ENCODE measurements around the gene NOC4L. TPM values are rescaled to one million over a fixed set of nuclear protein-coding genes. Genes with fewer than 3 reads are reported as not detected.

The NOC4L gene
- total and polyA plus RNA-seq, 10 donors, result 8.3 to 38.6 (median 16.4) TPM

- intact Hi-C loops (cut with DNase I; ENCODE audit: low total_unique reads), result loop anchor here (10.0 kb wide), 2 partner anchors 262 to 462 kb away; partner anchors contain the start of genes LRCOL1 and P2RX2
- H3K27me3 ChIP-seq (replicated peaks in 1 of 7), result no peaks in the 10 kb centered on the region
- WGBS, 5 donors, result 88 to 96% (median 93%) methylated on average over 20 of the region's 20 CpGs
- H3K9me3 ChIP-seq, result no peaks in the 10 kb centered on the region
- H3K4me3 ChIP-seq, result no peak overlapping the region
- peak; percentile 74 for DNase-seq
- no peak overlapping the region for H3K27ac ChIP-seq
- TF ChIP-seq CTCF (IDR thresholded peaks at IDR 0.05 in 8 of 11, conservative IDR thresholded peaks at IDR 0.05 in 3 of 11) (no peak), POLR2A (IDR thresholded peaks at IDR 0.05) (no peak), POLR2AphosphoS5 (IDR thresholded peaks at IDR 0.05) (no peak)
- peaks cover 0 to 32% (median 25%) of the 10 kb centered on the region in 6 donors for H3K36me3 ChIP-seq
- H3K4me1 ChIP-seq, result peaks cover 7 to 19% (median 12%) of the 10 kb centered on the region in 6 donors
These were observed 8.7 kb downstream of the NOC4L start for GRCh38 chr12:132152953-132153352.

- Histone ChIP-seq H3K4me3 (peak overlapping the region in 6 of 8 donors; percentile 6 to 48 (median 13)), H3K27me3 (replicated peaks in 1 of 7) (no peaks in the 10 kb centered on the region), H3K36me3 (peaks cover 0 to 28% (median 19%) of the 10 kb centered on the region in 6 donors), H3K27ac (no peak overlapping the region), H3K4me1 (peaks cover 7 to 17% (median 12%) of the 10 kb centered on the region in 6 donors), H3K9me3 (no peaks in the 10 kb centered on the region)
- intact Hi-C loops (cut with DNase I; ENCODE audit: low total_unique reads), result loop anchor here (10.0 kb wide), 2 partner anchors 261 to 461 kb away; partner anchors contain the start of genes LRCOL1 and P2RX2
- DNase-seq, result peak; percentile 91
- TF ChIP-seq POLR2AphosphoS5 (IDR thresholded peaks at IDR 0.05) (peak in 2 of 3 donors; percentile 49 to 65), CTCF (IDR thresholded peaks at IDR 0.05 in 8 of 11, conservative IDR thresholded peaks at IDR 0.05 in 3 of 11) (peak; percentile 79 to 97 (median 94)), POLR2A (IDR thresholded peaks at IDR 0.05) (no peak)
- 40 to 68% (median 44%) methylated on average over 16 to 41 of the region's 41 CpGs for WGBS, 5 donors
These were observed 9.5 kb downstream of the NOC4L start for GRCh38 chr12:132153501-132154340.

- Histone ChIP-seq H3K27me3 (replicated peaks in 1 of 7) (no peaks in the 10 kb centered on the region), H3K36me3 (peaks cover 0 to 26% (median 19%) of the 10 kb centered on the region in 6 donors), H3K27ac (no peak overlapping the region), H3K4me3 (peak overlapping the region in 5 of 8 donors; percentile 6 to 48 (median 15)), H3K9me3 (no peaks in the 10 kb centered on the region), H3K4me1 (peaks cover 7 to 17% (median 12%) of the 10 kb centered on the region in 6 donors)
- no peak for TF ChIP-seq POLR2A (IDR thresholded peaks at IDR 0.05)
- TF ChIP-seq CTCF (IDR thresholded peaks at IDR 0.05 in 8 of 11, conservative IDR thresholded peaks at IDR 0.05 in 3 of 11), result no peak
- TF ChIP-seq POLR2AphosphoS5 (IDR thresholded peaks at IDR 0.05), result no peak
- intact Hi-C loops (cut with DNase I; ENCODE audit: low total_unique reads), result loop anchor here (10.0 kb wide), 2 partner anchors 260 to 460 kb away; partner anchors contain the start of genes LRCOL1 and P2RX2
- WGBS, 5 donors, result 66 to 73% (median 68%) methylated on average over 9 to 21 of the region's 21 CpGs
- DNase-seq, result peak; percentile 59
These were observed 10.1 kb downstream of the NOC4L start for GRCh38 chr12:132154341-132154761.

All from spleen (tissue), 11 donors.